H9 (cell line): ENCODE results near the gene STK32B. TPM values are rescaled to one million over a fixed set of nuclear protein-coding genes. Genes with fewer than 3 reads are reported as not detected.

Source experiments
- DNase-seq: peaks from one replicate; pipeline ENCODE4 v3.0.0-alpha.2; 2017
- H2AFZ ChIP-seq: one replicate; pipeline ENCODE4 v1.6.1; 2013; ENCODE audit warnings: mild to moderate bottlenecking, low read length, control low read depth, moderate library complexity
- H2AK5ac ChIP-seq: 2 replicates; pipeline ENCODE4 v1.6.1; 2013; ENCODE audit warnings: low read length, control low read depth, mixed read lengths; ENCODE audit not compliant: insufficient read length
- H2BK120ac ChIP-seq: one replicate; pipeline ENCODE4 v1.6.1; 2013; ENCODE audit warnings: low read depth, mild to moderate bottlenecking, low read length, control low read depth, inconsistent platforms; ENCODE audit not compliant: poor library complexity, severe bottlenecking
- H2BK12ac ChIP-seq: 2 replicates; pipeline ENCODE4 v1.6.1; 2013; ENCODE audit warnings: low read length, control low read depth, mixed read lengths, low read depth; ENCODE audit not compliant: insufficient read length
- H2BK15ac ChIP-seq: 2 replicates; pipeline ENCODE4 v1.6.1; 2013; ENCODE audit warnings: low read depth, low read length, control low read depth
- H2BK20ac ChIP-seq: one replicate; pipeline ENCODE4 v1.6.1; 2013; ENCODE audit warnings: low read depth, mild to moderate bottlenecking, low read length, control low read depth, inconsistent platforms; ENCODE audit not compliant: poor library complexity, severe bottlenecking
- H2BK5ac ChIP-seq: 2 replicates; pipeline ENCODE4 v1.6.1; 2013; ENCODE audit warnings: low read length, control low read depth, mixed read lengths; ENCODE audit not compliant: insufficient read length
- H3K14ac ChIP-seq: 2 replicates; pipeline ENCODE4 v1.6.1; 2013; ENCODE audit warnings: low read length, control low read depth; ENCODE audit not compliant: insufficient read depth
- H3K18ac ChIP-seq: 2 replicates; pipeline ENCODE4 v1.6.1; 2013; ENCODE audit warnings: low read depth, mild to moderate bottlenecking, mixed read lengths, low read length, control low read depth; ENCODE audit not compliant: insufficient read length
- H3K23ac ChIP-seq: 2 replicates; pipeline ENCODE4 v1.6.1; 2013; ENCODE audit warnings: low read length, control low read depth, mixed read lengths, low read depth; ENCODE audit not compliant: insufficient read length
- H3K23me2 ChIP-seq: 2 replicates; pipeline ENCODE4 v1.6.1; 2013; ENCODE audit warnings: low read depth, mild to moderate bottlenecking, mixed read lengths, low read length, control low read depth; ENCODE audit not compliant: insufficient read length, poor library complexity, severe bottlenecking
- H3K27ac ChIP-seq: 2 replicates; pipeline ENCODE4 v1.5.1; 2013; ENCODE audit warnings: low read length, control low read depth, mixed read lengths, low read depth; ENCODE audit not compliant: insufficient read length
- H3K27me3 ChIP-seq: 2 replicates; pipeline ENCODE4 v1.6.1; 2013; ENCODE audit warnings: low read length, control low read depth, inconsistent platforms; ENCODE audit not compliant: insufficient read depth
- H3K4ac ChIP-seq: 2 replicates; pipeline ENCODE4 v1.6.1; 2013; ENCODE audit warnings: low read depth, mild to moderate bottlenecking, control low read depth, inconsistent platforms, low read length, moderate library complexity
- H3K4me1 ChIP-seq: 2 replicates; pipeline ENCODE4 v1.6.1; 2013; ENCODE audit warnings: low read length, control low read depth, inconsistent platforms; ENCODE audit not compliant: insufficient read depth
- H3K4me2 ChIP-seq: 2 replicates; pipeline ENCODE4 v1.6.1; 2013; ENCODE audit warnings: low read length, control low read depth, mixed read lengths; ENCODE audit not compliant: insufficient read length, insufficient read depth
- H3K56ac ChIP-seq: 2 replicates; pipeline ENCODE4 v1.6.1; 2013; ENCODE audit warnings: low read depth, mild to moderate bottlenecking, mixed read lengths, low read length, control low read depth; ENCODE audit not compliant: insufficient read length
- H3K79me1 ChIP-seq: 2 replicates; pipeline ENCODE4 v1.6.1; 2013; ENCODE audit warnings: low read depth, mild to moderate bottlenecking, moderate library complexity, low read length, control low read depth, inconsistent platforms; ENCODE audit not compliant: insufficient read depth, poor library complexity, severe bottlenecking
- H3K79me2 ChIP-seq: 2 replicates; pipeline ENCODE4 v1.6.1; 2013; ENCODE audit warnings: low read length, control low read depth, inconsistent platforms; ENCODE audit not compliant: insufficient read depth
- H3K9ac ChIP-seq: 2 replicates; pipeline ENCODE4 v1.6.1; 2013; ENCODE audit warnings: low read length, control low read depth, mixed read lengths; ENCODE audit not compliant: insufficient read length; ENCODE audit errors: extremely low read depth
- H3K9me3 ChIP-seq: one replicate; pipeline ENCODE4 v1.6.1; 2013; ENCODE audit warnings: low read depth, low read length, inconsistent platforms; ENCODE audit not compliant: control insufficient read depth
- H3T11ph ChIP-seq: one replicate; pipeline ENCODE4 v1.6.1; 2013; ENCODE audit warnings: mild to moderate bottlenecking, low read length, control low read depth, inconsistent platforms
- H4K20me1 ChIP-seq: one replicate; pipeline ENCODE4 v1.6.1; 2013; ENCODE audit not compliant: control insufficient read depth, insufficient read length, insufficient read depth
- H4K5ac ChIP-seq: 2 replicates; pipeline ENCODE4 v1.6.1; 2013; ENCODE audit warnings: low read depth, mild to moderate bottlenecking, mixed read lengths, low read length, control low read depth; ENCODE audit not compliant: insufficient read length
- H4K8ac ChIP-seq: replicated peaks from 2 replicates; pipeline ENCODE4 v1.6.1; 2013; ENCODE audit warnings: low read length, control low read depth, mixed read lengths, low read depth; ENCODE audit not compliant: insufficient read length
- H4K91ac ChIP-seq: 2 replicates; pipeline ENCODE4 v1.6.1; 2013; ENCODE audit warnings: low read depth, mild to moderate bottlenecking, moderate library complexity, mixed read lengths, low read length, control low read depth; ENCODE audit not compliant: insufficient read length
- H3K27ac Mint-ChIP-seq, 3 experiments: 2 replicates in 2 of 3; 3 replicates in 1 of 3; pipeline ENCODE4 v1.8.0; 2020 to 2021; ENCODE audit warnings: mixed read lengths in 3 of 3, mild to moderate bottlenecking in 1 of 3, moderate library complexity in 1 of 3
- H3K27me3 Mint-ChIP-seq: 2 replicates; pipeline ENCODE4 v1.8.0; 2021; ENCODE audit warnings: low read depth, mild to moderate bottlenecking, moderate library complexity, mixed read lengths
- H3K36me3 Mint-ChIP-seq, 3 experiments: 2 replicates in 2 of 3; 3 replicates in 1 of 3; pipeline ENCODE4 v1.8.0; 2020 to 2021; ENCODE audit warnings: low read depth in 3 of 3, mixed read lengths in 3 of 3; ENCODE audit not compliant: insufficient read depth in 1 of 3
- H3K4me1 Mint-ChIP-seq, 2 experiments: 2 replicates each; pipeline ENCODE4 v1.8.0; 2020; ENCODE audit warnings: mixed read lengths in 2 of 2
- H3K4me3 Mint-ChIP-seq, 2 experiments: 2 replicates in 1 of 2; 3 replicates in 1 of 2; pipeline ENCODE4 v1.8.0; 2020 to 2021; ENCODE audit warnings: mild to moderate bottlenecking in 2 of 2, mixed read lengths in 2 of 2, moderate library complexity in 1 of 2
- H3K9me3 Mint-ChIP-seq, 2 experiments: 2 replicates in 1 of 2; 3 replicates in 1 of 2; pipeline ENCODE4 v1.8.0; 2020; ENCODE audit warnings: mild to moderate bottlenecking in 2 of 2, mixed read lengths in 2 of 2, moderate library complexity in 1 of 2
- CTCF ChIP-seq: fragments of 200-600 bp; sonication (generic); conservative IDR thresholded peaks from 3 replicates; pipeline ENCODE4 v1.8.0; 2021; ENCODE audit warnings: antibody characterized with exemption, mild to moderate bottlenecking
- WGBS: extraction: QIAGEN DNeasy Blood & Tissue Kit; methylation state at CpG from one replicate; pipeline ENCODE4 v1.1.7; 2013; ENCODE audit warnings: missing lambda C conversion rate, low lambda C conversion rate, mixed read lengths; ENCODE audit not compliant: insufficient read length; ENCODE audit errors: extremely low coverage; 5-methylcytosine and 5-hydroxymethylcytosine counted together
- total RNA-seq: library from RNA; stranded (reverse); gene quantifications from 2 replicates; pipeline ENCODE4 v1.2.1, GENCODE V29; 2021

STK32B gene
- total RNA-seq, 1 experiment from 2014 or later, result 1.0 TPM

- Mint-ChIP-seq H3K4me3 (no peak overlapping the region), H3K36me3 (no peaks in the 10 kb centered on the region), H3K27me3 (peaks cover 41% of the 10 kb centered on the region), H3K4me1 (peaks cover 0 to 8% of the 10 kb centered on the region in 2 experiments; a peak in 1 of 4 replicates), H3K9me3 (peaks cover 2 to 6% of the 10 kb centered on the region in 2 experiments; a peak in 4 of 5 replicates), H3K27ac (no peak overlapping the region)
- Histone ChIP-seq H2AK5ac (no peak overlapping the region), H3K18ac (no peak overlapping the region), H3K27me3 (no peaks in the 10 kb centered on the region), H3K14ac (no peak overlapping the region), H3K9ac (no peak overlapping the region), H3K27ac (no peak overlapping the region), H3T11ph (no peak overlapping the region), H3K4ac (no peak overlapping the region), H2BK120ac (no peak overlapping the region), H3K23ac (no peak overlapping the region), H3K56ac (no peak overlapping the region), H3K23me2 (no peaks in the 10 kb centered on the region), H4K5ac (no peak overlapping the region), H3K4me1 (no peaks in the 10 kb centered on the region), H2BK15ac (no peak overlapping the region), H4K8ac (no peak overlapping the region), H3K79me1 (no peaks in the 10 kb centered on the region), H3K9me3 (no peaks in the 10 kb centered on the region), H4K20me1 (no peaks in the 10 kb centered on the region), H2AFZ (no peak overlapping the region), H2BK12ac (no peak overlapping the region), H2BK20ac (no peak overlapping the region), H3K4me2 (no peak overlapping the region), H4K91ac (no peak overlapping the region), H2BK5ac (no peak overlapping the region), H3K79me2 (no peaks in the 10 kb centered on the region)
- no CpG with 5 or more reads among the region's 3 CpGs for WGBS
- DNase-seq, result no peak
- TF ChIP-seq CTCF, result no peak
Measured at GRCh38 chr4:5044341-5044740, 6.9 kb upstream of the STK32B start.
